GM21381 (cell line): ENCODE data around the gene NT5DC4.

Experiments used
- ATAC-seq: cut with Tn5 transposase; IDR thresholded peaks from one replicate; pipeline ENCODE4 v1.9.1; 2021; ENCODE audit warnings: mild to moderate bottlenecking, moderate library complexity; ENCODE audit not compliant: unreplicated experiment

Gene NT5DC4

DNA sequence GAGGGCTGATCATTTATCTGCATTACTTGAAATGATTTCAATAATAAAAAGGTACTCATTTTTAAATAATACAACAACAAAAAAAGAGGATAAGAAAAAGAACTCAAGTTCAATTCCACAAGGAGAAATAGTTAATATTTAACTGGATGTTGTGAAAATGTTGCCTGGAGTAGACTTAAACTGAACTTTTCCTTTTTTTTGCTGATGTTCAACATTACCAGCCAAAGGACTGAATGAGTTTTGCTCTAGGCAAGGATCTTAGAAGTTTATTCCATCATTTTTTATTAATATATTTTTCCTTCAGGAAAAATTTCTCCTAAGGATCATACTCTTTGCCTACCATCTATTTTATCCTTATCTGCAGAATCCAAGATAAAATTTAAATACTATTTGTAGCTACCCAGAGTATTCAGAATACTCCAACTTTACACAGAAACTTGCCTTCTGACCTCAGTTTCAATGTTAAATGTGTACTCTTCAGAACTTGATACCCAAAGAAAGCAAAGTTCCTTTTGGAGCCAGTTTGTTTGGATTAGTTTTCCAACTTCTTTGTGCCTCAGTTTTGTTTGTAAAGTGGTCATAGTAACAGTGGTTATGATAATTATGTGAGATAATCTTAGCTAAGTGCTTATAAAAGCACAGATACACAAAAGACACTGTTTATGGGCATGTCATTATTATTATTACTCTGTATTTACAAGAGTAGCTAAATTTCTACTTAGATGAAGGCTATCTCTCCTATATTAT, 30.8 kb downstream of the NT5DC4 start:
- no peak for ATAC-seq

GRCh38 chr2:112752667-112753066, 31.8 kb downstream of the NT5DC4 start:
- ATAC-seq = no peak

GRCh38 chr2:112754564-112754963, 33.7 kb downstream of the NT5DC4 start:
- no peak for ATAC-seq

- ATAC-seq = no peak
Measured at GRCh38 chr2:112755444-112755843, 34.6 kb downstream of the NT5DC4 start.

DNA sequence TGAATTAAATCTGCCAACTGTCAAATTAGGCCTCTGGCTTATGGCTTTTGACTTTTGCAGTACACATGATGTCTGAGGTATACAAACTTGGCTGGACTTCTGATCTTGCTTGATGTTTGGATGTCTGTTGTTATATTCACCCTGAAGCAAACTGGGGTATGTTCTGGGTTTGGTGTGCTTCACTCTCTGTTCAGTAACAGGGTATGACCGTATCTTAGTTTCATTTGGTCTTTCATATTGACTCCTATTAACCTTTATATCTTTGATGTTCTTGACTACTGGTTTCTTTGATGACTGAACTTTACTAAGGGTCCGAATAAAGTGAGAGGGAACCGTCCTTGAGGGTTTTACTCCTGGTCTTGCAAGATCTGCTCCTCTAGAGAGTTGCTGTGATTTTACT, 35.4 kb downstream of the NT5DC4 start:
- ATAC-seq = no peak

DNA sequence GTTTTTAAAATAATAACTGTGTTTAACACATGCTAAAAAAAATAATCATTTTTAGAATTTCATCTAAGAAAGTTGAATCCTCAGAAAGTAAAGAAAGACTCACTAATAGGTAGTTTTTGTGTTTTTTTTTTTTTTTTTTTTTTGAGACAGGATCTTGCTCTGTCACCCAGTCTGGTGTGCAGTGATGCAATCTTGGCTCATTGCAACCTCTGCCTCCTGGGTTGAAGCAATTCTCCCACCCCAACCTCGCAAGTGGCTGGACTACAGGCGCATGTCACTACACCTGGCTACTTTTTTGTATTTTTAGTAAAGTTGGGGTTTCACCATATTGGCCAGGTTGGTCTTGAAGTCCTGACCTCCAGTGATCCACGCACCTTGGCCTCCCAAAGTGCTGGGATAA, 36.4 kb downstream of the NT5DC4 start:
- ATAC-seq = no peak

DNA sequence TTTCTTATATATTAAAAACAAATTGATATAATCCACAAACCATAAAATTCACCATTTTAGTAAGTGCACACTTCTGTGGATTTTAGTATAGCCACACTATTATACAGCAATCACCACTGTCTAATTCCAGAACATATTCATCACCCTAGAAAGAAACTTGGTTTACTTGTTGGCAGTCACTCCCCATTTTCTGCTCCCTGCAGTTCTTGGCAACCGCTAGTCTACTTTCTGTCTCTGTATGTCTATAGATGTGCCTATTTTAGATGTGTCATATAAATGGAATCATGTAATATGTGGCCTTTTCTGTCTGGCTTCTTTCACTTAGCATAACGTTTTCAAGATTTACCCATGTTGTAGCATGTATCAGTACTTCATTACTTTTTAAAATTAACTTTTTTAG, 37.9 kb downstream of the NT5DC4 start:
- no peak for ATAC-seq

DNA sequence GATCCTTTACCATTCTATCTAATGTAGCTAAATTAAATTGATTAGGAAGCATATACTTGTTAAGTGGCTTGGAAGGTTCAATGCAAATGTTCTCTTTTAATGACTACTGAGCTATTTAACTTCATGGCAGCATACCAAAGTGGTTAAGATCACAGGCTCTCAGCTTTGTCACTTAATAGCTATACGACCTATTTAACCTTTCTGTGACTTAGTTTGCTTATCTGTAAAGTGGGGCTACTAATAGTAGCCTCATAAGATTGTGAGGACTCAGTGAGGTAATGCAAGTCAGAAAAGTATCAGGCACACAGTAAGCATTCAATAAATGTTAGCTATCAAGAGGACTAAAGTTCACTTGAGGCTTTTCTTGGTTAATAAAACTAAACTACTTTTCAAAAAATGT, 39.3 kb downstream of the NT5DC4 start:
- ATAC-seq = no peak

DNA sequence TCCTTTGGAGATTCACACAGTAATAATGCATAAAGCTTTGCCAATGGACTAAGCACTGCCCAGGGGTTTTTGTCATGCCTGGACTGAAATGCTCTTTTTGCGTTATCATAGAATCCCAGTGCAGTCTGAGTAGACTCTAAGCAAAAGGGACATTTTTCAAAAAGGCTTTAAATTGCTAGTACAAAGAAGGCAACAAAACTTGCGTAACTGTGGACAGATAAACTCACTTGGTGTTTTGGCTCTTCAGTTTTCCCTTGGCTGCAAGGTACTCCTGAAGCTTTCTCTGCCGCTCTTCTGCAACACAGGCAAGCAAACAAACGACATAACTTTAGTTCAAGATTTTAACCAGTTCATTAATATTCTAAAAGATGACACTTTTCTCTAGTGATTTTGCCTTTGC, 41.5 kb downstream of the NT5DC4 start:
- ATAC-seq = no peak

DNA sequence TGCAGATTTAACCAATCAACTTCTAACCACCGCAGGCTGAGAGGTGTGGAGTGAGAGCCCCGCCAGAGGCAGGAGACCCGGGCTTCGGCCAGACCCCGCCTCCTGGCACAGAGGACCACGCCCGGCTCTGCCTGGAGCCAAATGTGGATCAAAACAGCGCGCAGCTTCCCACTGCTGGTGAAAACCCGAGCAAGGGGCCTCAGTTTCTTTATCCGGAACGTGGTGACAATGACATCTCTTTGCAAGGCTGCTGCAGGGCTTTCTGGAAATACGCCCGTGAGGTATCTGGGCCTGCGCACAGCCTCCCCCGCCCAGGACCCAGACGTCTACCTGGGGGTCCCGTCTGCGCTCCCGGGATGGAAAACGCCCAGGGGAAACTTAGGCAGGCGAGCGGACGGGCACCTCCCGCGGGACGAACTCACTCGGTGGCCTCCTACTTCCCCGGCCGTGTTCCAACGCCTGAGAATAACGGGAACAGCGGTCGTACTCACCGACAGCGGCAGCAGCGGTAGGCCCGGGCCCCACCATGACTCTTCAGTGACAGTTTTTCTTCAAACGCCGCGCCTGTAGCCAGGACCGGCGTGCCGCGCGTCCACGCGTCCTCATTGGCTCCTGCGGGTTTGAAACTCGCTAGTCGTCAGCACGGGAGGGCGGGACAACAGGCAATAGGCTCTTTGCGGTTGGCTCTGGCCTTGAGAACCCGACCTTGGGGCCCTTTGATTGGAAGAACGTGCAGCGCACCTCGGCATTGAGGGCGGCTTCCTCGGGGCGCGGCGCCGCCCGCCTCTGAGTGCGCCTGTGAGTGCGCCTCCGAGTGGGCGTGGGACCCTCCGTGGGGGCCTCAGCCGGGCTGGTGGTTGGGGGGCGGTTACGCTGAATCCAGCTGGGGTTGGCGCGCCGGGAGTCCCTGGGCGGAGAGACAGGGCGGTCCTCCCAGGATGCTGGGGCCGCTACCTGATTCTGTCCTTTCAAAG, 43.5 kb downstream of the NT5DC4 start, which contains the start of gene CKAP2L:
CKAP2L (minus strand) TSS at position 539 of the 974 bp plus-strand sequence; CDS start at position 528, 11 bp downstream.
- peak; percentile 97 for ATAC-seq

DNA sequence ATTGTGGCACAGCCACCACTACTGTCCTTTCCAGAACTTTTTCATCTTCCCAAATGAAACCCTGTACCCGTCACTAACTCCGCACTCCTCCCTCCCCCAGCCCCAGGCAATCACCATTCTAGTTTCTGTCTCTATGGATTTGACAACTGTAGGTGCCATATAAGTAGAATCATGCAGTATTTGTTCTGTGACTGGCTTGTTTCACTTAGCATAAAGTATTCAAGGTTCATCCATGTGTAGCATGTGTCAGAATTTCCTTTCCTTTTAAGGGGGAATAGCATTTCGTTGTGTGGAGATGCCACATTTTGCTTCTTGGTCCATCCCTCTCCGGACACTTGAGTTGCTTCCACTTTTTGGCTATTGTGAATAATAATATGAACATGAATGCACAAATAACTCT, 44.4 kb downstream of the NT5DC4 start:
- ATAC-seq = no peak

DNA sequence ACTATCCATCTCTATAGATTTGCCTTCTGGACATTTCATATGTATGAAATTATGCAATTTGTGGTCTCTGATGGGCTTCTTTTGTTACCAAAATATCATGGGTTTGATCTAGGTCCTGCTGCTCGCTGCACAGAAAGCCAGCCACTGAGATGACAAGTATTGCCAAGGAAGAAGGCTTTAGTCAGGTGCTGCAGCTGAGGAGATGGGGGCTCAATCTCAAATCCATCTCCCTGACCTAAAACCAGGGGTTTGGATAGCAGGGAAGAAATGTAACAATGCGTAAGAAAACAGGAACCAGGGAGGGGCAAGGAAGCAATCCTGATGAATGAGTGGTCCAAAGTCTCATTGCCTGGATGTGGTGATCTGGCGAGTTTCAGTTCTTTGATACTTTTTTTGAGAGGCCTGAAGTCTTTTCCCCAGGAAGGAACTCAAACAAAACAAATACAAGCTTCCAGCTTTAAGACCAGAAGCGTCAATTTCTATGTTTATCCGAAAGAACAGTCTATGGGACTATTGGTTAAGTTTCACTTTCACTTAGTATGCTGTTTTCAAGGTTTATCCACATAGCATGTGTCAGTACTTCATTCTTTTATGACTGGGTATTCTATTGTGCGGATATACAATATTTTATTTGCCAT, 47.0 kb downstream of the NT5DC4 start:
- ATAC-seq = no peak

DNA sequence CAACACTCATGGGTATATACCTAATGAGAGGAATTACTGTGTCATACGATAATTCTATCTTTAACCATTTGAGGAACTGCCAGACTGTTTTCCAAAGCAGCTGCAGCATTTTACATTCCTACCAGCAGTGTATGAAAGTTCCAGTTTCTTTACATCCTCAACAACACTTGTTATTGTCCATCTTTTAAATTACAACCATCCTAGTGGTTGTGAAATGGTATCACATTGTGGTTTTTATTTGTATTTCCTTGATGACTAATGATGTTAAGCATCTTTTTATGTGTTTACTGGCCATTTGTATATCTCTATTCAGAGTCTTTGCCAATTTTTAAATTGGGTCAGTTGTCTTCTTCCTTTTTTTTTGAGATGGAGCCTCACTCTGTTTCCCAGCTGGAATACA, 47.6 kb downstream of the NT5DC4 start:
- ATAC-seq = no peak

GRCh38 chr2:112772322-112772721, 51.5 kb downstream of the NT5DC4 start:
- ATAC-seq = no peak

DNA sequence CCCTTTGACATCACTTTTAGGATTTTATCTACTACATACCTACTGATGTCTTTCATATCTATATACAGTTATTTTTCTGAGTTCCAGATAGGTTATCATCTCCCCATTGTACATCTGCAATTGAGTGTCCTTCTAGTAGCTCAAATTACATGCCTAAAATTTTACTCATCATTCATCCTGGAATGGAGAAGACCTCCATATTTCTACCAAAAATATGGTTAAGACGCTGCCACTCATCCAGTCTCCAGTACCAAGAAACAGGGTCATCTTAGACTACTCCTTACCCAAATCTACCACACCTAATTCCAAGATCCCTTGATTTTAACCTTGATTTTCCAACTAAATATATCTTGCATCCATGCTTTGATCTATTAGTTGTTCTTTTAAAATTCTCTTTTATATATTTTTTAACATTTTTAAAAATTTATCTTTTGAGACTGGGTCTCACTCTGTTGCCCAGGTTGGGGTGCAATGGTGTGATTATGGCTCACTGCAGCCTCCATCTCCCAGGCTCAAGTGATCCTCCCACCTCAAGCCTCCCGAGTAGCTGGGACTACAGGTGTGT, 52.2 kb downstream of the NT5DC4 start:
- ATAC-seq = no peak

GRCh38 chr2:112773556-112773955, 52.7 kb downstream of the NT5DC4 start:
- ATAC-seq = no peak

DNA sequence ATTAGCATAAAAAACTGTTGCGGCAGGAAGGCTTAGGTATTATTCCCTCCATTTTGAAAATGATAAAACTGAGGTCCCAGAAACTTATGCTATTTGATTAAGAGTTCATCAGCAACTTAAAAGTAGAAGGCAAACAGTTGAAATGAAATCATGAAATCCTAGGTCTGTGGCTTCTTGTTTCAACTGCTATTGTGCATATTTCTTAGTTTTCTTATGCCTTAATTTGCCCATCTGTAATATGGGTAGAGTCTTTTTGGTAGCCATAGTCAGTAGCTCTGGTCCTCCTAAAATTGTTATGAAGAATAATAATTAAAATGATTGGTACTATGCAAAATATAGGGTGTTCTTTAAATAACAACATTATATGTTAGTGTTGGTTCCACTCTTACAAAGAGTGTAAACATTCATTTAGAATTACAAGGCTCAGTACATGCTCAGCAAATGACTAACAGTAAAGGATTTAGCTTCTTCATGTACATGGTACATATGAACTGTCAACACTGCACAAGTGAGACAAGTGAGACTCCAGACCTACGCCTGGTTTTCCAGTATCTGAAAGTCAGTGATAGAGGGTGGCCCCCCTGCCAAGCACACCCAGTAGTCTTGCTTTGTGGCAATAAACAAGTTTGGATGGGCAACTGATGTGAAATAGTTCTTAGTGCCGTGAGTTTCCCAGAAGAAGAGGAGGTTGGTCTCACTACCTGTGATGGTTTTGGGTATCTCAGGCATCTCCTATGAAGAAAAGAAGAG, 53.9 kb downstream of the NT5DC4 start:
- ATAC-seq = no peak

DNA sequence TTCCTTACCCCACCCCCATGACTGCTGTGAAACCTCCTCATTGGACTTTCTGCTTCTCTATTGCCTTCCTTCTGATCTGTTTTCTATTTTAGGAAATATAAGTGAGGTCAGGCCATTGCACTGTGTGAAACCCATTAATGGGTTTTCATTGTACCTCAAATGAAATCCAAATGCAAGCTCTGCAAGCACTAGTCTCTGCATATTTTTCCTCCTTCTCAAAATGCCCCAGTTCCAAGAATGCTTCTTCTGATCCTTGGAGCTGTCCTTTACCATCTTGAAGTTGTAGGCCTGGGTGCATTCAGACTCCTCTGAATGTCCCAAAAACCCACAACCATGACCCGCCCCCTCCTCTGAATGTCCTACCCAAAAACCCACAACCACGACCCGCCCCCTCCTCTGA, 55.3 kb downstream of the NT5DC4 start:
- ATAC-seq = no peak

DNA sequence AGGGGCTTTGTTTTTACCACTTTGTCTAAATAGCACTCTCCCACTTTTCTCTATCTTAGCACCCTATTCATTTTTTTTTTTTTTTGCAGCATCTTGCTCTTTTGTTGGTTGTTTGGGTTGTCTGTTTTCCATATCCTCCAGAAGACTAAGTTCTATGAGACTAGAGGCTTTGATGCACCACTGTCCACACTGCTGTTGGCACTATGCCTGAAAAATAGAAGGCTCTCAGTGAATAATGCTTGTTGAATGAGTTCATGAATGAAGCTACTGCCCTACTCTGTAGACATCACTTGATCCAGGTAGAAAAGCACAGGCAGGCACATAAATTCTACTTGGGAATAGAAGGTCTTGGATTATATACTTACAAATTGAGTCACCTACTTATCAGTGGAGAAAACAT, 56.2 kb downstream of the NT5DC4 start:
- no peak for ATAC-seq

- no peak for ATAC-seq
Measured at GRCh38 chr2:112779598-112779997, 58.8 kb downstream of the NT5DC4 start.
